ENCODE data around the gene PTPRD. TPM values are rescaled to one million over a fixed set of nuclear protein-coding genes. Genes with fewer than 3 reads are reported as not detected.

Gene PTPRD
- total RNA-seq, 1 donor, result 11.5 TPM

DNA sequence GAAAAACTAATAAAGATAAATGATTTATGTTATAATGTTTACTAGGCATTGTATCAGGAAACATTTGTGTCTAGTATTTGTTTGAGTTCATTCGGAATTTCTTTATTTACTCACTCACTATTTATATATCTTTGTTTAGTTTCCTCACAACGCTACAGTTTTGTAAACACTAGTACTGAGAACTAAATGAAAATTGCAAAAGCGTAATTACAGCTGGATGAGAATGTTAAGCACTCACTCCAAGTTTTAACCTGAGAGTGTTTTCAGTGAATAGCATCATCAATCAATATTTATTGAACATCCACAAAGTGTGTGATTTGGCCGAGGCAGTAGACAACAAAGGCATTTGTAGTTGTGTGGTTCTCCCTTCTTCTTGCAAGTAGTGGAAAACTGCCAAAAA is 1843.6 kb downstream of the PTPRD start:
- DNase-seq (ENCODE audit: low read depth), result no peak
- no peak overlapping the region for H3K4me3 ChIP-seq (ENCODE audit: low read depth, low read length)
- TF ChIP-seq, protein P1, sequence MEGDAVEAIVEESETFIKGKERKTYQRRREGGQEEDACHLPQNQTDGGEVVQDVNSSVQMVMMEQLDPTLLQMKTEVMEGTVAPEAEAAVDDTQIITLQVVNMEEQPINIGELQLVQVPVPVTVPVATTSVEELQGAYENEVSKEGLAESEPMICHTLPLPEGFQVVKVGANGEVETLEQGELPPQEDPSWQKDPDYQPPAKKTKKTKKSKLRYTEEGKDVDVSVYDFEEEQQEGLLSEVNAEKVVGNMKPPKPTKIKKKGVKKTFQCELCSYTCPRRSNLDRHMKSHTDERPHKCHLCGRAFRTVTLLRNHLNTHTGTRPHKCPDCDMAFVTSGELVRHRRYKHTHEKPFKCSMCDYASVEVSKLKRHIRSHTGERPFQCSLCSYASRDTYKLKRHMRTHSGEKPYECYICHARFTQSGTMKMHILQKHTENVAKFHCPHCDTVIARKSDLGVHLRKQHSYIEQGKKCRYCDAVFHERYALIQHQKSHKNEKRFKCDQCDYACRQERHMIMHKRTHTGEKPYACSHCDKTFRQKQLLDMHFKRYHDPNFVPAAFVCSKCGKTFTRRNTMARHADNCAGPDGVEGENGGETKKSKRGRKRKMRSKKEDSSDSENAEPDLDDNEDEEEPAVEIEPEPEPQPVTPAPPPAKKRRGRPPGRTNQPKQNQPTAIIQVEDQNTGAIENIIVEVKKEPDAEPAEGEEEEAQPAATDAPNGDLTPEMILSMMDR (IDR thresholded peaks at IDR 0.05; ENCODE audit: insufficient read depth, low read length), result no peak

DNA sequence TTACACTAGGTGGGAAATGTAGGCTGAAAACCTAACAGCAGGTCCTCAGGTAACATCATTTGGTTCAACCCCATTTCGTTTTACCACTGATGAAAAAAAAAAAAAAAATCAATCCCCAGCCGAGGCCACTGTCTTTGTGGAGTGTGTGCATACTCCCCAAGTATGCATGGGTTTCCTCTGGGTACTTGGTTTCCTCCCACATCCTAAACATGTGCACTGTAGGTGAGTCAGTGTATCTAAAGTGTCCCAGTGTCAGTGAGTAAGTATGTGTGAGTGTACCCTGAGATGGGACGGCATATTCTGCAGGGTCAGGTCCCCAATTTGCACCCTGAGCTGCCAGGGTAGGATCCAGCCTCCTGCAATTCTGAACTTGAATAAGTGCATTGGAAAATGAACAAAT is 1846.7 kb downstream of the PTPRD start:
- TF ChIP-seq, protein P1 (IDR thresholded peaks at IDR 0.05; ENCODE audit: insufficient read depth, low read length), result no peak
- H3K4me3 ChIP-seq (ENCODE audit: low read depth, low read length), result no peak overlapping the region
- no peak for DNase-seq (ENCODE audit: low read depth)

DNA sequence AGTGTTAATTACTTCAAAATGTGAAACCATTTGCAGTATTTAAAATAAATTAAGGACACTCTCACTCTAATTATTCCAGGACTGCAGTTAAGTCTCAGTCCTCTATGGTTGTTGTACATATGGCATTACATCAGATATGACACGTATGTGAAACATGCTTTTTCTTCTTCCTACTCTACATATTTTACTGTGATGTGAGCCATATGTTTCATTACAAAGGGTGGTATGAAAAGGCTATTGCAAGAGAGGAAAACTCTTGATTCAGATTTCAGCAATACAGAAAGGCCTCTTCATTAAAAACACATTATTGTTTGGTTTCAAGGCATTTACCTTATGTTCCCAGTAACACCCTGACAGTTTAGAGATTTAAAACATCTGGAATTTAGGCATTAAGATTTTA is 1848.8 kb downstream of the PTPRD start:
- no peak overlapping the region for H3K4me3 ChIP-seq (ENCODE audit: low read depth, low read length)
- peak; percentile 66 for DNase-seq (ENCODE audit: low read depth)
- TF ChIP-seq, protein P1 (IDR thresholded peaks at IDR 0.05; ENCODE audit: insufficient read depth, low read length), result no peak

DNA sequence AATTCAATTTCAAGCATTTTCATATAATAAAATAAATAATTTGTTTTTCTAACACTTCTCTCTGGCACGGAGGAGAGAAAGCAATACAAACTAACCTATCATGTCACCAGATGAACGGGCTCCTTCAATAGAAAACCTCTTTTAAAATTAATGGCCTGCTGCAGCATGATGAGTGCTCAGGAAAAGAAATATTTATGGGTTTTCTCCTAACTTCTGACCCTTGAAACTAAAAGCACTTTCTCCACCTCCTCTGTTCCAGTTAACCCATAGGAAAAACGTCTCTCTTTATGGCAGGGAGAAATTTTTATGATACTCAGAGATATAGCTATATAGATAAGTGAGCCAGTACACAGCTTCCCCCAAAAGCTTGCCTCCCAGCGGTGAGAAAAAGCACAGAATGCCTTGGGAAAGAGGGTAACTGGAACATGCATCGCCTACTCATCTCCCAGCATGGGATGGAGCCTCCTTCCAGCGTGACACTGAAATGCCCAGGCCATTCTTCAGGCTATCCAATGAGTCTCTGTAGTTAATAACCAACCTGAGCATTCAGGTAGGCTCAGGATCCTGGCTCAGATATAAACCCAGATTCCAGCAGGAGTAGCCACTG is 1850.2 kb downstream of the PTPRD start:
- H3K4me3 ChIP-seq (ENCODE audit: low read depth, low read length), result no peak overlapping the region
- no peak for DNase-seq (ENCODE audit: low read depth)
- TF ChIP-seq, protein P1 (IDR thresholded peaks at IDR 0.05; ENCODE audit: insufficient read depth, low read length), result no peak

DNA sequence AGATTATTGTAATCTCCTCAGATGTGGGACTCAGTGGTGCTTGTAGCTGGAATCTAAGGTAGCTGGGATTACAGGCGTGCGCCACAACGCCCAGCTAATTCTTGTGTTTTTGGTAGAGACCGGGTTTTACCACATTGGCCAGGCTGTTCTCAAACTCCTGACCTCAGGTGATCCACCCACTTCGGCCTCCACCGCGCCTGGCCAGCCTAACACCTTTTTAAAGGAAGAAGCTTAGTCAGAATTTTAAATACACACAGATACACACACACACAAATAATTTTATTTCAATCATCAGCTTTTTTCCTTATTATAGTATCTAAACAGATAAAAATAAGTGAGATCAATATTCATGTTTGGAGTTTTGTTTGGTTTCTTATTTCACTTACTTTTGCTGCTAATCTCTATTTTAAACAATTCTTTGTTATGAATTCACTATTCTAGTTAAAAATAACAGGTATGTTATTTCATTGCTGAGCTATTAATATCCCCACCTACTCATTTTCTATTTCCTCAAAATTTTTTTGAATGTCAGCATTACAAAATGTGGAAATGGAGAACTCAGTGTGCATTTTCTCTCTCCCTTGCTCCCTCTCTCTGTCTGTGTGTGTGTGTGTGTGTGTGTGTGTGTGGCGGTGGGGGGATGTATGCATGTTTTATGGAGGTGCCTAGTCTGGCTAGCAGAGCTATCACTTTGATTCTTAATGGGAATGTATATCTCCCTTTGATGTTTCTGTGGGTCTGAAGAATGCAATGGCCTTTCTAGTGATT is 1852.6 kb downstream of the PTPRD start:
- no peak for DNase-seq (ENCODE audit: low read depth)
- H3K4me3 ChIP-seq (ENCODE audit: low read depth, low read length), result no peak overlapping the region
- TF ChIP-seq, protein P1 (IDR thresholded peaks at IDR 0.05; ENCODE audit: insufficient read depth, low read length), result no peak

DNA sequence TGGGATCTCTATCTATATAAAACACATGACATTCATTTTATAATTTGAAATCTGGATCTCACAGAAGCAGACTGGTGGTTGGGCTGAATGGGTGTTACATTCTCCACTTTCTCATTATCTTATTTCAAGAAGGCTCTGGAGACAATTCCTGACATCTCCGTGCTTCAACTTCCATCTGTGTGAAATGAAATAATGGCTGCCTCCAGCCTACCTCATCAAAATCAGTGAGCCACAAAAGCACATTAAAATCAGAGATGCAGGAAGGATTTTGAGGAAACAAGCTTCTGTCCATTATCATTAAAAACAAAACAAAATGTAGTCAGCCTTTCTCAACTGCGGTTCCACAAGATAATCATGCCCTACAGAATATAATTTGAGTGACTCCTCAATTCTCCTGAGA is 1854.9 kb downstream of the PTPRD start:
- no peak overlapping the region for H3K4me3 ChIP-seq (ENCODE audit: low read depth, low read length)
- TF ChIP-seq, protein P1 (IDR thresholded peaks at IDR 0.05; ENCODE audit: insufficient read depth, low read length), result no peak
- no peak for DNase-seq (ENCODE audit: low read depth)
